GM18867 (cell line): Measurements from ENCODE around the gene GPR107.

Experiments
- ATAC-seq: cut with Tn5 transposase; IDR thresholded peaks from one replicate; pipeline ENCODE4 v1.9.1; 2021; ENCODE audit warnings: mild to moderate bottlenecking, moderate library complexity; ENCODE audit not compliant: unreplicated experiment

Gene GPR107

GRCh38 chr9:130179331-130179907, 125.7 kb downstream of the GPR107 start:
- no peak for ATAC-seq

- ATAC-seq = no peak
Measured at GRCh38 chr9:130180516-130180915, 126.8 kb downstream of the GPR107 start.

- ATAC-seq = no peak
Measured at GRCh38 chr9:130181678-130182380, 128.1 kb downstream of the GPR107 start.

- ATAC-seq = no peak
Measured at GRCh38 chr9:130182381-130182909, 128.7 kb downstream of the GPR107 start.

- no peak for ATAC-seq
Measured at GRCh38 chr9:130183133-130183762, 129.5 kb downstream of the GPR107 start.

GRCh38 chr9:130185017-130185416, 131.3 kb downstream of the GPR107 start:
- ATAC-seq = no peak

GRCh38 chr9:130185490-130186031, 131.9 kb downstream of the GPR107 start:
- no peak for ATAC-seq

GRCh38 chr9:130186051-130186450, 132.3 kb downstream of the GPR107 start:
- no peak for ATAC-seq

- ATAC-seq = no peak
Measured at GRCh38 chr9:130186839-130187522, 133.3 kb downstream of the GPR107 start.

- no peak for ATAC-seq
Measured at GRCh38 chr9:130187523-130187846, 133.8 kb downstream of the GPR107 start.

- ATAC-seq = no peak
Measured at GRCh38 chr9:130188860-130189481, 135.3 kb downstream of the GPR107 start.
